GM12878 (cell line): Measurements from ENCODE around the gene MCAT. TPM values are rescaled to one million over a fixed set of nuclear protein-coding genes. Genes with fewer than 3 reads are reported as not detected.

Experiments
- ATAC-seq: fragments of 200-7000 bp; cut with Tn5 transposase; 3 replicates; pipeline ENCODE4 v1.9.1; 2020; ENCODE audit warnings: mild to moderate bottlenecking, moderate library complexity
- BruUV-seq: library from RNA; stranded (reverse); fragments of 400-500 nt; replicated peaks from 2 replicates; lab custom pipeline; 2021; lab: Mats Ljungman, UMichigan
- CTCF ChIA-PET: fragments of 300-600 bp; sonication (Branson Sonifier 250); formaldehyde crosslinking; extraction: SDS; loops from one replicate; lab custom pipeline; 2021; ENCODE audit warnings: inconsistent platforms; lab: Yijun Ruan, JAX
- POLR2A ChIA-PET: fragments of 350-600 bp; formaldehyde crosslinking; extraction: SDS; loops from one replicate; lab custom pipeline; 2021; ENCODE audit warnings: inconsistent platforms; lab: Charles Lee
- RAD21 ChIA-PET: fragments of 300-600 bp; sonication (Branson Sonifier 250); formaldehyde crosslinking; loops from one replicate; lab custom pipeline; 2023; ENCODE audit warnings: antibody characterized with exemption; ENCODE audit not compliant: unreplicated experiment; lab: Charles Lee
- SMC1A ChIA-PET: fragments of 300-600 bp; sonication (Branson Sonifier 250); formaldehyde crosslinking; loops from one replicate; lab custom pipeline; 2023; ENCODE audit not compliant: unreplicated experiment, uncharacterized antibody; lab: Charles Lee
- DNase-seq: peaks from one replicate; pipeline ENCODE4 v3.0.0-alpha.2; 2011; ENCODE audit warnings: low read depth, low spot score
- FAIRE-seq: peaks from 3 replicates; lab custom pipeline; 2011; peaks lifted over from hg19 to GRCh38; lab: Jason Lieb, UNC
- H2AFZ ChIP-seq: 2 replicates; pipeline ENCODE4 v1.6.0; 2011; ENCODE audit warnings: low read depth, low read length, control low read depth; ENCODE audit not compliant: control insufficient read depth
- H3K27ac ChIP-seq: 2 replicates; pipeline ENCODE4 v1.5.1; 2011; ENCODE audit warnings: control low read depth; ENCODE audit not compliant: control insufficient read depth, insufficient read depth
- H3K27me3 ChIP-seq, 2 experiments: replicated peaks in 1 of 2; 2 replicates each; pipeline versions ENCODE4 v1.6.0 to v1.6.1; 2011; ENCODE audit warnings: low read length in 1 of 2; ENCODE audit not compliant: control insufficient read depth in 2 of 2, insufficient read depth in 2 of 2
- H3K36me3 ChIP-seq, 2 experiments: 2 replicates each; pipeline ENCODE4 v1.5.1; 2011; ENCODE audit warnings: low read length in 1 of 2; ENCODE audit not compliant: control insufficient read depth in 2 of 2, insufficient read depth in 2 of 2
- H3K4me1 ChIP-seq: 2 replicates; pipeline ENCODE4 v1.6.1; 2011; ENCODE audit warnings: mild to moderate bottlenecking, low read length, moderate library complexity, mixed read lengths; ENCODE audit not compliant: control insufficient read depth, insufficient read depth
- H3K4me2 ChIP-seq: 2 replicates; pipeline ENCODE4 v1.6.0; 2011; ENCODE audit warnings: control low read depth; ENCODE audit not compliant: control insufficient read depth, insufficient read depth
- H3K4me3 ChIP-seq: fragments of 200-600 bp; sonication (generic); 2 replicates; pipeline ENCODE4 v1.5.1; 2016
- H3K79me2 ChIP-seq: 2 replicates; pipeline ENCODE4 v1.6.0; 2011; ENCODE audit warnings: low read length; ENCODE audit not compliant: control insufficient read depth, insufficient read depth
- H3K9ac ChIP-seq: 2 replicates; pipeline ENCODE4 v1.8.0; 2011; ENCODE audit warnings: low read length, control low read depth, mixed read lengths; ENCODE audit not compliant: control insufficient read depth, insufficient read depth
- H3K9me3 ChIP-seq: replicated peaks from 3 replicates; pipeline ENCODE4 v1.5.1; 2011; ENCODE audit warnings: mild to moderate bottlenecking, low read length; ENCODE audit not compliant: control insufficient read depth, insufficient read depth
- H4K20me1 ChIP-seq: 2 replicates; pipeline ENCODE4 v1.6.0; 2011; ENCODE audit not compliant: control insufficient read depth, insufficient read depth
- CREB1 ChIP-seq: IDR thresholded peaks from 2 replicates; pipeline ENCODE4 v1.6.1; 2012; ENCODE audit warnings: low read depth, mild to moderate bottlenecking, inconsistent platforms
- EED ChIP-seq: sonication (generic); IDR thresholded peaks from 2 replicates; pipeline ENCODE4 v1.6.1; 2016; ENCODE audit warnings: antibody characterized with exemption, low read depth
- EGR1 ChIP-seq, 2 experiments: IDR thresholded peaks; 1 replicate in 1 of 2; 2 replicates in 1 of 2; pipeline ENCODE4 v1.6.1; 2011 to 2012; ENCODE audit warnings: low read depth in 2 of 2, low read length in 2 of 2, borderline replicate concordance in 1 of 2, mild to moderate bottlenecking in 1 of 2, moderate library complexity in 1 of 2
- GABPA ChIP-seq: IDR thresholded peaks from 2 replicates; pipeline ENCODE4 v1.6.1; 2014; ENCODE audit warnings: antibody characterized with exemption, low read depth, mild to moderate bottlenecking, inconsistent platforms
- HCFC1 ChIP-seq: fragments of 150-350 bp; IDR thresholded peaks from 2 replicates; pipeline ENCODE4 v1.6.1; 2014; ENCODE audit warnings: low read length
- IKZF2 ChIP-seq, 2 experiments: fragments of 450-650 bp; IDR thresholded peaks; 2 replicates each; pipeline ENCODE4 v1.6.1; 2017; ENCODE audit warnings: mild to moderate bottlenecking in 2 of 2, moderate library complexity in 2 of 2
- IRF3 ChIP-seq: fragments of 450-650 bp; IDR thresholded peaks from 2 replicates; pipeline ENCODE4 v1.6.1; 2014; ENCODE audit warnings: mild to moderate bottlenecking
- IRF4 ChIP-seq: IDR thresholded peaks from 2 replicates; pipeline ENCODE4 v1.6.1; 2011; ENCODE audit warnings: low read depth, low read length
- KDM1A ChIP-seq: fragments of 200-600 bp; sonication (generic); IDR thresholded peaks from 2 replicates; pipeline ENCODE4 v1.6.1; 2016; ENCODE audit warnings: borderline replicate concordance
- LARP7 ChIP-seq: fragments of 450-650 bp; IDR thresholded peaks from 2 replicates; pipeline ENCODE4 v1.6.1; 2017; ENCODE audit warnings: mild to moderate bottlenecking
- RAD21 ChIP-seq: IDR thresholded peaks from 2 replicates; pipeline ENCODE4 v1.6.1; 2011; ENCODE audit warnings: mild to moderate bottlenecking, low read depth, low read length, moderate library complexity; ENCODE audit not compliant: insufficient read depth
- RCOR1 ChIP-seq: conservative IDR thresholded peaks from 2 replicates; pipeline ENCODE4 v1.6.1; 2012; ENCODE audit warnings: low read depth, low read length, improper control_type of control experiment
- RFX5 ChIP-seq: IDR thresholded peaks from 2 replicates; pipeline ENCODE4 v1.6.1; 2011; ENCODE audit warnings: low read depth, low read length, improper control_type of control experiment
- SREBF2 ChIP-seq: IDR thresholded peaks from 2 replicates; pipeline ENCODE4 v1.6.1; 2012; ENCODE audit warnings: mild to moderate bottlenecking, low read length
- STAT1 ChIP-seq: fragments of 450-650 bp; conservative IDR thresholded peaks from 2 replicates; pipeline ENCODE4 v1.6.1; 2014; ENCODE audit warnings: antibody characterized with exemption, mild to moderate bottlenecking
- ZZZ3 ChIP-seq: IDR thresholded peaks from 2 replicates; pipeline ENCODE4 v1.6.1; 2011; ENCODE audit warnings: low read depth; ENCODE audit not compliant: control insufficient read depth, insufficient read length
- WGBS: methylation state at CpG from one replicate; pipeline ENCODE4 v1.1.6; 2016; ENCODE audit warnings: low lambda C conversion rate; ENCODE audit not compliant: insufficient replicate concordance, insufficient coverage; ENCODE audit errors: missing lambda C conversion rate; 5-methylcytosine and 5-hydroxymethylcytosine counted together
- in situ Hi-C: fragments of 300-500 bp; cut with MboI; formaldehyde crosslinking; loops from 9 replicates; pipeline ENCODE4 v1.14.3; 2018; ENCODE audit warnings: mixed read lengths
- intact Hi-C: fragments of 100-400 bp; cut with micrococcal nuclease; formaldehyde crosslinking; loops from one replicate; pipeline ENCODE4 v1.14.2; 2022; ENCODE audit not compliant: unreplicated experiment
- polyA plus RNA-seq, 11 experiments: library from polyadenylated mRNA; depleted of rRNA in 4 of 11; unstranded in 6 of 11; stranded (reverse) in 5 of 11; fragments of >200 nt; fragmentation: Nextera tagmentation in 4 of 11; fragmentation: Illumina TruSeq in 1 of 11; extraction: Ambion mirVana in 4 of 11; extraction: Trizol in 1 of 11; gene quantifications; 1 replicate in 1 of 11; 2 replicates in 10 of 11; pipeline versions ENCODE4 v1.2.1 to v1.2.3, GENCODE V29; 2011 to 2016; ENCODE audit warnings: inconsistent platforms in 2 of 11, missing spikeins in 2 of 11, low read depth in 1 of 11
- total RNA-seq, 4 experiments: library from RNA; depleted of rRNA in 3 of 4; stranded (reverse); fragments of >200 nt in 3 of 4; fragmentation: Illumina TruSeq in 1 of 4; extraction: Trizol in 1 of 4; gene quantifications; 2 replicates each; pipeline versions ENCODE4 v1.2.1 to v1.2.3, GENCODE V29; 2013 to 2021

Gene MCAT
- total and polyA plus RNA-seq, 10 of the 15 experiments (the other 5 are each of a cell fraction or from before 2014, with no cell fraction given) = 3.6 to 29.1 (median 19.3) TPM

GRCh38 chr22:43131773-43132501 lies 11.3 kb downstream of the MCAT start:
- H3K9ac ChIP-seq = no peak overlapping the region
- ATAC-seq = no peak
- no peak for TF ChIP-seq GABPA
- intact Hi-C loops = no loop called here
- CTCF ChIA-PET = interaction anchor here (1.1 kb wide), 1 partner anchor 11 kb away, joined by 3 read pairs; no protein-coding TSS in a partner anchor
- POLR2A ChIA-PET = no interaction called here
- no peak for FAIRE-seq
- H3K4me3 ChIP-seq = no peak overlapping the region
- peaks cover 6 to 19% of the 10 kb centered on the region in 2 experiments for H3K36me3 ChIP-seq
- BruUV-seq = no TSS peak
- H2AFZ ChIP-seq = no peak overlapping the region
- no peak for DNase-seq
- H3K79me2 ChIP-seq = no peaks in the 10 kb centered on the region
- H3K9me3 ChIP-seq = no peaks in the 10 kb centered on the region
- SMC1A ChIA-PET = no interaction called here
- H4K20me1 ChIP-seq = no peaks in the 10 kb centered on the region
- H3K4me2 ChIP-seq = no peak overlapping the region
- H3K27ac ChIP-seq = no peak overlapping the region
- H3K27me3 ChIP-seq = no peaks in the 10 kb centered on the region
- 97% methylated on average over 17 of the region's 17 CpGs for WGBS
- RAD21 ChIA-PET = no interaction called here
- in situ Hi-C loops = no loop called here
- peaks cover 28% of the 10 kb centered on the region for H3K4me1 ChIP-seq

GRCh38 chr22:43129426-43130425 lies 13.5 kb downstream of the MCAT start:
- Histone ChIP-seq H3K4me3 (no peak overlapping the region), H3K9ac (no peak overlapping the region), H3K4me2 (no peak overlapping the region), H4K20me1 (no peaks in the 10 kb centered on the region), H3K9me3 (no peaks in the 10 kb centered on the region), H3K36me3 (peaks cover 4% of the 10 kb centered on the region in 2 experiments), H2AFZ (no peak overlapping the region), H3K27me3 (no peaks in the 10 kb centered on the region), H3K79me2 (no peaks in the 10 kb centered on the region), H3K27ac (no peak overlapping the region), H3K4me1 (peaks cover 31% of the 10 kb centered on the region)
- no TSS peak for BruUV-seq
- 65% methylated on average over 16 of the region's 16 CpGs for WGBS
- intact Hi-C loops (no loop called here), in situ Hi-C loops (no loop called here)
- POLR2A ChIA-PET = interaction anchor here (0.7 kb wide), 1 partner anchor 10 kb away, joined by 14 read pairs; no protein-coding TSS in a partner anchor
- CTCF ChIA-PET = interaction anchor here (0.6 kb wide), 1 partner anchor 55 kb away, joined by 4 read pairs; no protein-coding TSS in a partner anchor
- ATAC-seq = no peak
- FAIRE-seq = no peak
- RAD21 ChIA-PET = interaction anchor here (0.6 kb wide), 1 partner anchor 99 kb away, joined by 4 read pairs; no protein-coding TSS in a partner anchor
- SMC1A ChIA-PET = no interaction called here
- no peak for DNase-seq
- no peak for TF ChIP-seq RCOR1
- 0 out of 4 replicates have a peak, but pooled peaks of 1 of the 2 experiments have one; percentile 16 for TF ChIP-seq IKZF2 (IDR thresholded peaks at IDR 0.05)
- TF ChIP-seq SREBF2 = no peak
- TF ChIP-seq EED = peak; percentile 70
- TF ChIP-seq HCFC1 = no peak
- no peak for TF ChIP-seq STAT1
- TF ChIP-seq LARP7 = no peak
- TF ChIP-seq EGR1 (IDR thresholded peaks at IDR 0.05; ENCODE audit: borderline replicate concordance in 1 of 2, low read depth in 2 of 2, low read length in 2 of 2) = no peak
- TF ChIP-seq IRF4 = no peak
- no peak for TF ChIP-seq IRF3
- TF ChIP-seq KDM1A = no peak
- no peak for TF ChIP-seq CREB1
- TF ChIP-seq RAD21 = no peak
- TF ChIP-seq RFX5 = no peak
- no peak for TF ChIP-seq ZZZ3
